ENCODE measurements around the gene TRIM47. TPM values are rescaled to one million over a fixed set of nuclear protein-coding genes. Genes with fewer than 3 reads are reported as not detected.
A peak's percentile ranks its signal among the peaks of the same experiment; 100 is the strongest.

The TRIM47 gene
- total and polyA plus RNA-seq, 2 of the 13 experiments (the other 11 are each of a cell fraction or from before 2014, with no cell fraction given): 33.5 to 82.0 TPM

- TF ChIP-seq ZNF407 (CRISPR knock-in tag; IDR thresholded peaks at IDR 0.05; ENCODE audit: not compliant biosample characterization) (peak; percentile 67), ZNF180 (CRISPR knock-in tag; IDR thresholded peaks at IDR 0.05; ENCODE audit: borderline replicate concordance, low read depth) (peak; percentile 65; the same call in 1 of the 2 replicates), ZSCAN20 (CRISPR knock-in tag; IDR thresholded peaks at IDR 0.05; ENCODE audit: borderline replicate concordance) (peak; percentile 64; the same call in 1 of the 2 replicates), CREM (IDR thresholded peaks at IDR 0.05) (peak; percentile 47; the same call in 1 of the 2 replicates), CREM (CRISPR knock-in tag; IDR thresholded peaks at IDR 0.05) (0 out of 2 replicates have a peak, but pooled peaks have one; percentile 2), ZSCAN12 (CRISPR knock-in tag; IDR thresholded peaks at IDR 0.05) (0 out of 2 replicates have a peak, but pooled peaks have one; percentile 37), ZNF138 (CRISPR knock-in tag; IDR thresholded peaks at IDR 0.05; ENCODE audit: low read depth) (0 out of 2 replicates have a peak, but pooled peaks have one; percentile 33), CENPX (CRISPR knock-in tag; IDR thresholded peaks at IDR 0.05) (no peak), HMGA1 (CRISPR knock-in tag; conservative IDR thresholded peaks at IDR 0.05) (no peak), PPARG (CRISPR knock-in tag; conservative IDR thresholded peaks at IDR 0.05) (peak; percentile 77)
- TF ChIP-seq, protein P1, sequence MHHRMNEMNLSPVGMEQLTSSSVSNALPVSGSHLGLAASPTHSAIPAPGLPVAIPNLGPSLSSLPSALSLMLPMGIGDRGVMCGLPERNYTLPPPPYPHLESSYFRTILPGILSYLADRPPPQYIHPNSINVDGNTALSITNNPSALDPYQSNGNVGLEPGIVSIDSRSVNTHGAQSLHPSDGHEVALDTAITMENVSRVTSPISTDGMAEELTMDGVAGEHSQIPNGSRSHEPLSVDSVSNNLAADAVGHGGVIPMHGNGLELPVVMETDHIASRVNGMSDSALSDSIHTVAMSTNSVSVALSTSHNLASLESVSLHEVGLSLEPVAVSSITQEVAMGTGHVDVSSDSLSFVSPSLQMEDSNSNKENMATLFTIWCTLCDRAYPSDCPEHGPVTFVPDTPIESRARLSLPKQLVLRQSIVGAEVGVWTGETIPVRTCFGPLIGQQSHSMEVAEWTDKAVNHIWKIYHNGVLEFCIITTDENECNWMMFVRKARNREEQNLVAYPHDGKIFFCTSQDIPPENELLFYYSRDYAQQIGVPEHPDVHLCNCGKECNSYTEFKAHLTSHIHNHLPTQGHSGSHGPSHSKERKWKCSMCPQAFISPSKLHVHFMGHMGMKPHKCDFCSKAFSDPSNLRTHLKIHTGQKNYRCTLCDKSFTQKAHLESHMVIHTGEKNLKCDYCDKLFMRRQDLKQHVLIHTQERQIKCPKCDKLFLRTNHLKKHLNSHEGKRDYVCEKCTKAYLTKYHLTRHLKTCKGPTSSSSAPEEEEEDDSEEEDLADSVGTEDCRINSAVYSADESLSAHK (CRISPR knock-in tag; IDR thresholded peaks at IDR 0.05; ENCODE audit: borderline replicate concordance): no peak
Observed at GRCh38 chr17:75891605-75892555, 13.5 kb upstream of the TRIM47 start (continued).

Measured in HepG2 (cell line).